ENCODE results near the gene THOC6.

- TF ChIP-seq CTCF (IDR thresholded peaks at IDR 0.05) (no peak), POLR2A (IDR thresholded peaks at IDR 0.05) (no peak)
These were observed 5.0 kb downstream of the THOC6 start for GRCh38 chr16:3028716-3029319.
